ENCODE measurements around the gene USP6. TPM values are rescaled to one million over a fixed set of nuclear protein-coding genes. Genes with fewer than 3 reads are reported as not detected.
"Not testable (repeated sequence)": the region's sequence is repeated elsewhere in the genome, so short reads cannot be mapped to it uniquely, and the experiment has no call there.

The USP6 gene
- total and polyA plus RNA-seq, 2 of the 4 experiments (the other 2 are of a cell fraction): 0.02 TPM; not detected in 1

GRCh38 chr17:5120036-5120435, 4.2 kb downstream of the USP6 start:
- no peak for ATAC-seq (ENCODE audit: low read depth)
- Histone ChIP-seq H3K79me1 (ENCODE audit: low read depth in 1 of 2, low read length in 2 of 2) (no peaks in the 10 kb centered on the region), H2AK9ac (replicated peaks; ENCODE audit: low read depth, low read length, poor library complexity) (no peak overlapping the region), H4K20me1 (ENCODE audit: insufficient read depth, low read length) (no peaks in the 10 kb centered on the region), H3K4me1 (ENCODE audit: control insufficient read depth, insufficient read depth, low read length) (no peaks in the 10 kb centered on the region), H3K4me3 (ENCODE audit: insufficient read depth, low read depth, low read length) (no peak overlapping the region), H3K23ac (ENCODE audit: low read depth, low read length) (no peak overlapping the region), H3K18ac (ENCODE audit: low read depth, low read length) (no peak overlapping the region), H3K4me2 (ENCODE audit: low read depth, low read length) (no peak overlapping the region), H2AFZ (replicated peaks; ENCODE audit: low read length, poor library complexity) (no peak overlapping the region), H4K5ac (ENCODE audit: low read depth, low read length) (no peak overlapping the region), H3K56ac (ENCODE audit: extremely low read depth, insufficient read depth, low read length) (no peak overlapping the region), H3K27ac (ENCODE audit: insufficient read depth, low read length) (no peak overlapping the region), H2BK15ac (ENCODE audit: low read depth, low read length) (no peak overlapping the region), H3K9me1 (ENCODE audit: insufficient read depth, low read length) (no peaks in the 10 kb centered on the region), H2BK120ac (ENCODE audit: low read depth, low read length) (no peak overlapping the region), H3K27me3 (ENCODE audit: control insufficient read depth, insufficient read depth, low read length) (peaks cover 63% of the 10 kb centered on the region), H3K36me3 (ENCODE audit: control insufficient read depth, insufficient read depth, low read length) (no peaks in the 10 kb centered on the region), H2BK20ac (ENCODE audit: low read depth, low read length) (no peak overlapping the region), H2AK5ac (ENCODE audit: low read depth, low read length) (no peak overlapping the region), H3K9me3 (ENCODE audit: control insufficient read depth, insufficient read depth, low read length) (peaks cover 19% of the 10 kb centered on the region), H4K91ac (ENCODE audit: insufficient read depth, low read depth, low read length) (no peak overlapping the region), H3K4ac (ENCODE audit: low read depth, low read length) (no peak overlapping the region), H3K14ac (replicated peaks; ENCODE audit: low read depth, low read length) (no peak overlapping the region), H2BK5ac (ENCODE audit: low read depth, low read length, poor library complexity, severe bottlenecking) (no peak overlapping the region), H3K9ac (ENCODE audit: low read depth, low read length) (no peak overlapping the region), H4K8ac (ENCODE audit: low read depth in 2 of 2, low read length in 2 of 2) (no peak overlapping the region)
- no peak for TF ChIP-seq NFE2L2 (IDR thresholded peaks at IDR 0.05; ENCODE audit: low read depth, low read length)
- TF ChIP-seq CTCF (conservative IDR thresholded peaks at IDR 0.05; ENCODE audit: low read depth, low read length): no peak
- no peak for TF ChIP-seq RAD21 (IDR thresholded peaks at IDR 0.05; ENCODE audit: low read length)
- dilution Hi-C loops (cut with HindIII; ENCODE audit: low sequenced_read_pairs, unreplicated experiment): no loop called here
- ChIA-PET POLR2A (ENCODE audit: unreplicated experiment) (no interaction called here), CTCF (no interaction called here)
- intact Hi-C loops (cut with micrococcal nuclease): no loop called here
- WGBS, 2 experiments (ENCODE audit: extremely low coverage in 2 of 2, insufficient read length in 1 of 2): 69% methylated on average over 4 of the region's 7 CpGs; no CpG with 5 or more reads in 1 of the 2 experiments
- no TSS peak for BruUV-seq (replicated peaks)
- no peak for DNase-seq
- in situ Hi-C loops (cut with MboI; ENCODE audit: low sequenced_read_pairs): no loop called here

GRCh38 chr17:5120436-5121185, 4.8 kb downstream of the USP6 start:
- H3K36me3 ChIP-seq (ENCODE audit: control insufficient read depth, insufficient read depth, low read length); H4K8ac ChIP-seq (ENCODE audit: low read depth in 2 of 2, low read length in 2 of 2); BruUV-seq (replicated peaks); H3K27ac ChIP-seq (ENCODE audit: insufficient read depth, low read length); H3K4me1 ChIP-seq (ENCODE audit: control insufficient read depth, insufficient read depth, low read length); in situ Hi-C loops (cut with MboI; ENCODE audit: low sequenced_read_pairs); intact Hi-C loops (cut with micrococcal nuclease); DNase-seq; H4K91ac ChIP-seq (ENCODE audit: insufficient read depth, low read depth, low read length); H3K4ac ChIP-seq (ENCODE audit: low read depth, low read length); H2AK9ac ChIP-seq (replicated peaks; ENCODE audit: low read depth, low read length, poor library complexity); ATAC-seq (ENCODE audit: low read depth); H3K56ac ChIP-seq (ENCODE audit: extremely low read depth, insufficient read depth, low read length); H3K18ac ChIP-seq (ENCODE audit: low read depth, low read length); H4K5ac ChIP-seq (ENCODE audit: low read depth, low read length); H3K9ac ChIP-seq (ENCODE audit: low read depth, low read length); dilution Hi-C loops (cut with HindIII; ENCODE audit: low sequenced_read_pairs, unreplicated experiment); H2AK5ac ChIP-seq (ENCODE audit: low read depth, low read length); H2AFZ ChIP-seq (replicated peaks; ENCODE audit: low read length, poor library complexity); POLR2A ChIA-PET (ENCODE audit: unreplicated experiment); H3K9me1 ChIP-seq (ENCODE audit: insufficient read depth, low read length); H3K23ac ChIP-seq (ENCODE audit: low read depth, low read length); H3K79me1 ChIP-seq (ENCODE audit: low read depth in 1 of 2, low read length in 2 of 2); CTCF ChIA-PET; H3K14ac ChIP-seq (replicated peaks; ENCODE audit: low read depth, low read length); H2BK5ac ChIP-seq (ENCODE audit: low read depth, low read length, poor library complexity, severe bottlenecking); H2BK15ac ChIP-seq (ENCODE audit: low read depth, low read length); H4K20me1 ChIP-seq (ENCODE audit: insufficient read depth, low read length); H3K4me3 ChIP-seq (ENCODE audit: insufficient read depth, low read depth, low read length); H2BK20ac ChIP-seq (ENCODE audit: low read depth, low read length); H3K4me2 ChIP-seq (ENCODE audit: low read depth, low read length); H2BK120ac ChIP-seq (ENCODE audit: low read depth, low read length): not testable (repeated sequence)
- Histone ChIP-seq H3K27me3 (ENCODE audit: control insufficient read depth, insufficient read depth, low read length) (peaks cover 57% of the 10 kb centered on the region), H3K9me3 (ENCODE audit: control insufficient read depth, insufficient read depth, low read length) (peaks cover 19% of the 10 kb centered on the region)
- WGBS, 2 experiments (ENCODE audit: extremely low coverage in 2 of 2, insufficient read length in 1 of 2): 75% methylated on average over 2 of the region's 6 CpGs; no CpG with 5 or more reads in 1 of the 2 experiments

Data from IMR-90 (cell line).